Stimulated activated CD8-positive, alpha-beta memory T cell treated with anti-CD3 and anti-CD28 coated beads, Interleukin-2, amount 100 ng/mL, for 48 hours (primary cell): ENCODE results near the gene KAT14.
"Not testable (repeated sequence)": the region's sequence is repeated elsewhere in the genome, so short reads cannot be mapped to it uniquely, and the experiment has no call there.

Source experiments
- DNase-seq, 2 donors: peaks; one replicate each; pipeline ENCODE4 v3.0.0-alpha.2; 2020; ENCODE audit warnings: low read depth in 2 of 2

KAT14 gene

DNA sequence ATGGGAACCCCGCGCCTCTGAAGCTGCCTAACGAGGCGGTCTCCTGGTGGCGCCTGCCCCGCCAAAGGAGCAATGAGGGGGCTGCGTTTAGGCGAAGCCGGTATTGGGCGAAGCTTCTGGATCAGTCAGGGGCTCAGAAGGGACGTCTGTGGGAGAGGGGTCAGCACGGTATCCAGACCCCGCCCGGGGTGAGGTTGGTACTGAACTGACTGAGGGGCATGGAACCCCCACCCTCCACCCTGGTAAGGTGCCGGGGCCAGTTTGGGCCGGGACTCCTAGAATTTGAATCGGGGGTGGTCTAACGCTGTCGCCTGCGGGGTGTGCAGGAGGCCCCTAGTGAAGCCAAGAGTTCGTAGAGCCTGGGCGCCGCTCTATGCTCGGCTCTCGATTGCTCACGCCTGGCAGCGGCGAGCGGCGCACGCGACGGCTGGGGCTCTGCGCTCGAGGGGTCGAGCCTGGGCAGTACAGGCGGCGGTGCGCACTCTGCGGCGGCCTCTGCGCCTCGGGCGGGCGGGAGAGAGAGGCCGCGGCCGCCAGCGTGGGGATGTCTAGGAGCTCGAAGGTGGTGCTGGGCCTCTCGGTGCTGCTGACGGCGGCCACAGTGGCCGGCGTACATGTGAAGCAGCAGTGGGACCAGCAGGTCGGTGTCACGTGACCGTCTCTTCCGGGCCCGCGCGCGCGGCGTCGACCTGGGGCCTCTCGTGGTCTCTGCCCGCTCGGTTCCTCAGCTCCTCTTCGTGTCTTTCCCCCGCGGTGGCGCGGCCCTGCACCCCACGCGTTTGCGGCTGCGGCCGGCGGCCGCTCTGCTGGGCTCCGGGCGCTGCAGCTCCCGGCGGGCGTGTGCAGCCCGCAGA lies at the start of gene KAT14, which contains the start of gene PET117:
KAT14 (plus strand) TSS at position 452 of the 854 bp plus-strand sequence. CDS start 4,798 bp downstream, outside the sequence.
PET117 (plus strand) TSS at position 452 of the 854 bp plus-strand sequence; CDS start at position 545, 93 bp downstream.
- DNase-seq, result peak; percentile 82 to 83

GRCh38 chr20:18088298-18088697 lies 49.4 kb upstream of the KAT14 start:
- not testable (repeated sequence) for DNase-seq

DNA sequence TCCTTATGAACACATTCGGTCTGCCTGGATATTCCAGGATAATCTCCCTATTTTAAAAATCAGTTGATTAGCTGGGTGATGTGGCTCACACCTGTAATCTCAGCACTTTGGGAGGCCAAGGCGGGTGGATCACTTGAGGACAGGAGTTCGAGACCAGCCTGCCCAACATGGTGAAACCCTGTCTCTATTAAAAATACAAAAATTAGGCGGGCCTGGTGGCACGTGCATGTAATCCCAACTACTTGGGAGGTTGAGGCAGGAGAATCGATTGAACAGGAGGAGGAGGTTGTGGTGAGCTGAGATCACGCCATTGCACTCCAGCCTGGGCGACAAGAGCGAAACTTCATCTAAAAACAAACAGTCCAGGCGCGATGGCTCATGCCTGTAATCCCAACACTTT lies 48.8 kb upstream of the KAT14 start:
- DNase-seq, result not testable (repeated sequence)

- no peak for DNase-seq
Measured at GRCh38 chr20:18090044-18090443, 47.6 kb upstream of the KAT14 start.

DNA sequence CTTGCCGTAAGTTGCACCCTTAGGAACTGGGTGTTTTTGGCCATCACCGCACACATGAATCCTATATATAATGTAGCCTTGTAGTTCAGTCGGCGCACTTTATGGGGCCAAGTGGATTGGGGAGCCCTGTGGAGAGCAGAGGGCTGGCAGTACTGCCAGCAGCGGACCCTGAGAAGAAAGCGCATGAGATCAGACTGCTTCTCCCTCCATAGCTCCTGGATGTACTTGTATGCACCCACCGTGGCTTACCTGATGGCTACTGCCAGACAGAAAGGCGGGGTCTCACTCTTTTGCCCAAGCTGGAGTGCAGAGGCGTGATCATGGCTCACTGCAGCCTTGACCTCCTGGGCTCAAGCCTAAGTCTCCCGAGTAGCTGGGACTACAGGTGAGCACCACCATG lies 47.2 kb upstream of the KAT14 start:
- DNase-seq, result no peak

- no peak for DNase-seq
Measured at GRCh38 chr20:18091623-18092022, 46.0 kb upstream of the KAT14 start.

GRCh38 chr20:18092890-18093289 lies 44.8 kb upstream of the KAT14 start:
- no peak for DNase-seq

- no peak for DNase-seq
Measured at GRCh38 chr20:18093388-18093787, 44.3 kb upstream of the KAT14 start.

DNA sequence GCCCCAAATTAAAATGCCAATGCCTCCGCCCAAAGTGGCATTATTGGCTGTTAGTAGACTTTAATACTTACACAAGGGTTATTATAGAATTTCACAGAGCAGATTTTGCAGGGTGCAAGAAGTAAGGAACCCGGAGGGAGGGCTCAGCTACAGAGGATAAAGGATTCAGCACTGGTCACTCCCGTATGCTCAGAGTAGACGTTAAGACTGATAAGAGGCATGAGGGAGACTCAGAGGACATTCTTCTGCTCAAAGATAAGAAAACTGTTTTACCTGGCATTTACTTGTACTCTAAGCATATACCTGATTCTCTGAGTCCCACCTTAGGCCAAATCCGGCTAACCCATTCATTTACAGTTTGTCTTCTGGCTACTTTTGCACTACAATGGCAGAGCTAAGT lies 43.5 kb upstream of the KAT14 start:
- no peak for DNase-seq

GRCh38 chr20:18100569-18100968 lies 37.1 kb upstream of the KAT14 start:
- not testable (repeated sequence) for DNase-seq

GRCh38 chr20:18101125-18101810 lies 36.4 kb upstream of the KAT14 start:
- no peak for DNase-seq

DNA sequence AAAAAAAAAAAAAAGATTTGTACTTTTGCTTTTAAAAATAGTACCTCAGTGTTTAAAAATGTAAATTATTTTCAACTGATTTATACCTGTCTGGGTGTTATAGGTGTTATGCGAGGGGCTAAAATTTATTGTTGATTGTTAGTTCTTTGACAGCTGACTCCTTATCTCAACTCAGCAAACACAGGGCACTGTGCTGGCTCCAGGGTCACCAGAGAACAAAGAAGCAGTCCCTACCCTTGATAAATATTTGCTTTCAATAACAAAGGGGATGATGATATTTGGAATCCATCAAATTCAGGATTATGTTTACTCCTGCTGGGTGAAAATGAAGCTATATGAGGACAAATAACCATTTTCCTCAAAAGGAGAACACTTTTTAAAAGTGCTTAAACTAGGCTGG lies 34.2 kb upstream of the KAT14 start:
- DNase-seq, result no peak

DNA sequence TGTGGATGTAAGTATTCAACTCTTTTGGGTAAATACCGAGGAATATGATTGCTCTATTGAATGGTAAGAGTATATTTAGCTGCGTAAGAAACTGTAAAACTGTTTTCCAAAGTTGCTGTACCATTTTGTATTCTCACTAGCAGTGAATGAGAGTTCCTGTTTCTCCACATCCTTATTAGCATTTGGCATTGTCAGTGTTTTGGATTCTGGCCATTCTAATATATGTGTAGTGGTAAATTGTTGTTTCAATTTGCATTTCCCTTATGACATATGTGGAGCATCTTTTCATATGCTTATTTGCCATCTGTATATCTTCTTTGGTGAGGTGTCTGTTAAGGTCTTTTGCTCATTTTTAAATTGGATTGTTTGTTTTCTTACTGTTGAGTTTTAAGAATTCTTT lies 29.3 kb upstream of the KAT14 start:
- DNase-seq, result no peak

GRCh38 chr20:18128574-18128973 lies 9.1 kb upstream of the KAT14 start:
- DNase-seq, result not testable (repeated sequence)

GRCh38 chr20:18132663-18133062 lies 5.0 kb upstream of the KAT14 start:
- DNase-seq, result no peak

DNA sequence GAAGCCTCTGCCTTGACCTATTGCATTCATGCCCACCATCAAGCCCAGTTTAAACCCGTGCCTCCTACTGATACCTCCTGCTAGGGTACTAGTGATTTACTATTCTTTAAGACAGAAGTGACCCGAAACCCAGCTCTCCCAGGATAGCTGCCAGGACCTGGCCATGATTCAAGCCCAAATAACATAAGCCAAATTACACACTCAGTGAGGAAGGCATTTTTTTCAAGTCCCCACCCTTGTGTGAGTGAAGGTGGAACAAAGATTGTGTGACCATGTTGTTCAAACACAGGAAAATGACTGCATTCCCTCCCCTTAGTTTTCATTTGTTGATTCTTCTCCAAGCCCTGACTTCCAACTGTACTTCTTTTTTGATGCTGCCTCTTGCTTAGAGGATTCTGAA lies 3.7 kb upstream of the KAT14 start:
- no peak for DNase-seq

GRCh38 chr20:18138266-18138582 lies 561 bp downstream of the KAT14 start:
- DNase-seq, result no peak

GRCh38 chr20:18138639-18139583 lies 1.2 kb downstream of the KAT14 start:
- no peak for DNase-seq

GRCh38 chr20:18139832-18140231 lies 2.2 kb downstream of the KAT14 start:
- no peak for DNase-seq

DNA sequence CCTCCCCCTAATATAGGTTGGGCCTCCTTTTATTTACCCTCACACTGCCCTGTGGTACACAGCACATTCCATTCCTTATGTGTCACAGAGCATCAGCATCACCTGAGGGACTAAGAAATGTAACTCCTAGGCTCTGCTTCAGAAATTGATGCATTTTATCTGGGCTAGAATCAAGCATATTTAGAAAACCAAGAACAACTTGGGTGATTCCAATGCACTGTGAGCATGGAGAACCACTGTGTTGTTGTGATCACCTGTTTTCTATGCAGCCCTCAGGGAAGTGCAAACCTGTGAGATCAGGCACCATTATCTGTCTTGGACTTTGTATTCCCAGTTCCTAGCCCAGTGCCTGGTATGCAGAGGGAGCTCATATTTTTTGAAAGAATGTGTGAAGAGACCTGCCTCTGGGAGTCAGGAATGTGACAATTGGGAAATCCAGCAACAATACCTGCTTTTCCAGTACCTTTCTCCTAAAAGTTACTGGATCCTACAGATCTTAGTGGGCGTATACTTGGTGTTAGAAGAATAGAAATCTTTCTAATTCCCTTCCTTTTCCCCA lies 7.0 kb downstream of the KAT14 start:
- no peak for DNase-seq

- no peak for DNase-seq
Measured at GRCh38 chr20:18154342-18154741, 16.7 kb downstream of the KAT14 start.

- DNase-seq, result no peak
Measured at GRCh38 chr20:18156045-18156444, 18.4 kb downstream of the KAT14 start.
